ENCODE measurements around the gene P2RX3. TPM values are rescaled to one million over a fixed set of nuclear protein-coding genes. Genes with fewer than 3 reads are reported as not detected.

Gene P2RX3
- total and polyA plus RNA-seq, 9 donors, result 0.12 to 0.13 TPM; not detected in 7

DNA sequence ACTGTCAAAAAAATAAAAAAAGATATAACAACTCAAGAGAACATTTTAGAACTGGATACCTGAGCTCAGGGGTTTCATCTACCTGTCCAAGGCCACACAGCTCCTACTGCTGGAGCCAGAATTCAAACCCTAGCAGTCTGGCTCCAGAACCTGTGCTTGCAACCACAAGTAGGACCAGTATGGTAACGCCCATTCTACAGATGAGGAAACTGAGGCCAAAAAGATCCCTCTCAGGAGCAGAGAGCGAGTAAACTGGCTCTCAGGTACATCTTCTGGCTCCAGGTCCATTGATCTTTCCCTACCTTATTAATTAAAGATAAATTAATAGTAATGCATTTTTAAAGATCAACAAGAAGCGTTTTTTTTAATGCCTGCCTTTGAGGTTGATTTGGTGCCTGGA lies 19.2 kb downstream of the P2RX3 start:
- Histone ChIP-seq H3K27ac (no peak overlapping the region), H3K36me3 (no peaks in the 10 kb centered on the region), H3K9me3 (no peaks in the 10 kb centered on the region), H3K4me3 (no peak overlapping the region), H3K27me3 (no peaks in the 10 kb centered on the region), H3K4me1 (ENCODE audit: insufficient read depth) (no peaks in the 10 kb centered on the region)
- DNase-seq, result no peak
- intact Hi-C loops (cut with DNase I), result loop anchor here in 1 of 4 donors (10.0 kb wide), 2 partner anchors 83 to 107 kb away; partner anchors contain the start of gene RTN4RL2
- TF ChIP-seq EP300 (IDR thresholded peaks at IDR 0.05), result no peak
- 93 to 96% (median 96%) methylated on average over 3 of the region's 3 CpGs for WGBS, 3 donors

DNA sequence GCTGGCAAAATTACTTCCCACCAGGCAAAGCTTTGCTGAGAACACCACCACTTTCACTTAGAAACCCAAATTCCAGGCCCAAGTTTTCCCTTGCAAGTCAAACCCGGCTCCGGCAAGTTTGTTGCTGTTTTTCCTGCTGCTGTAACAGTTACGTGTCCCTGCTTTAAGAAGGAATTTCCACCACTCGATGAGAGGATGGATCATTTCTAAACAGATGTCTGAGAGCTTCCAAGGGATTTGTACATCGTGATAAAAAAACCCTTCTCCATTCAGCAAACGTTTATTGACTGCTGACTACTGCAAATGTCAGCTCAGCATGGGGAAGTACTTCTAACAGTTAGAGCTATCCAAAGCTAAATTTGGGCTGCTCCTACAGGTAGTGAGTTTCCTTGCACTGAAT lies 19.7 kb downstream of the P2RX3 start:
- Histone ChIP-seq H3K36me3 (no peaks in the 10 kb centered on the region), H3K27ac (no peak overlapping the region), H3K9me3 (no peaks in the 10 kb centered on the region), H3K4me3 (no peak overlapping the region), H3K27me3 (no peaks in the 10 kb centered on the region), H3K4me1 (ENCODE audit: insufficient read depth) (no peaks in the 10 kb centered on the region)
- DNase-seq, result no peak
- 11 to 29% (median 16%) methylated on average over 6 of the region's 6 CpGs for WGBS, 3 donors
- TF ChIP-seq POLR2A (IDR thresholded peaks at IDR 0.05) (no peak), EP300 (IDR thresholded peaks at IDR 0.05) (no peak)
- TF ChIP-seq, protein P1, sequence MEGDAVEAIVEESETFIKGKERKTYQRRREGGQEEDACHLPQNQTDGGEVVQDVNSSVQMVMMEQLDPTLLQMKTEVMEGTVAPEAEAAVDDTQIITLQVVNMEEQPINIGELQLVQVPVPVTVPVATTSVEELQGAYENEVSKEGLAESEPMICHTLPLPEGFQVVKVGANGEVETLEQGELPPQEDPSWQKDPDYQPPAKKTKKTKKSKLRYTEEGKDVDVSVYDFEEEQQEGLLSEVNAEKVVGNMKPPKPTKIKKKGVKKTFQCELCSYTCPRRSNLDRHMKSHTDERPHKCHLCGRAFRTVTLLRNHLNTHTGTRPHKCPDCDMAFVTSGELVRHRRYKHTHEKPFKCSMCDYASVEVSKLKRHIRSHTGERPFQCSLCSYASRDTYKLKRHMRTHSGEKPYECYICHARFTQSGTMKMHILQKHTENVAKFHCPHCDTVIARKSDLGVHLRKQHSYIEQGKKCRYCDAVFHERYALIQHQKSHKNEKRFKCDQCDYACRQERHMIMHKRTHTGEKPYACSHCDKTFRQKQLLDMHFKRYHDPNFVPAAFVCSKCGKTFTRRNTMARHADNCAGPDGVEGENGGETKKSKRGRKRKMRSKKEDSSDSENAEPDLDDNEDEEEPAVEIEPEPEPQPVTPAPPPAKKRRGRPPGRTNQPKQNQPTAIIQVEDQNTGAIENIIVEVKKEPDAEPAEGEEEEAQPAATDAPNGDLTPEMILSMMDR (IDR thresholded peaks at IDR 0.05), result no peak
- intact Hi-C loops (cut with DNase I), result loop anchor here in 1 of 4 donors (10.0 kb wide), 2 partner anchors 83 to 107 kb away; partner anchors contain the start of gene RTN4RL2

DNA sequence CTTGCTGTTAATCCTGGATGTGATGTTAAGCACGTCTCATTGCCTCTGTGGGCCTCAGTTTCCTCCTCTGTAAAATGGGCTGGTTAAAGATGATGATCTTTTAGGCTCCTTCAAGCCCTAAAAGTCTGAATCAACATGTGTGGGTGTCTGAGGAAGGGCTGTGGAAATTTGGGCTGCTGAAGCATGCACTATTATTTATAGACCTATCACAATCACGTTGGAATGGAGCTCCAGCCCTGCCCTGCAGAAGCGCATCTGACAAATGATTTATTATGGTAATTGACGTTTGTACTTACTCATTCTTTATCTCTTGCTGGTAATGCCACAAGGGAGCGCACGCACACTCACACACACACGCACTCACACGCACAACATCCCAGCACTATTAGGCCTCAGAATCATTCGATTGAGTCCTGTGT lies 20.4 kb downstream of the P2RX3 start:
- TF ChIP-seq, protein P1 (IDR thresholded peaks at IDR 0.05), result no peak
- TF ChIP-seq POLR2A (IDR thresholded peaks at IDR 0.05) (no peak), EP300 (IDR thresholded peaks at IDR 0.05) (no peak)
- Histone ChIP-seq H3K9me3 (no peaks in the 10 kb centered on the region), H3K27ac (no peak overlapping the region), H3K27me3 (no peaks in the 10 kb centered on the region), H3K4me1 (ENCODE audit: insufficient read depth) (no peaks in the 10 kb centered on the region), H3K36me3 (no peaks in the 10 kb centered on the region), H3K4me3 (no peak overlapping the region)
- intact Hi-C loops (cut with DNase I), result loop anchor here in 1 of 4 donors (10.0 kb wide), 2 partner anchors 84 to 106 kb away; partner anchors contain the start of gene RTN4RL2
- WGBS, 3 donors, result 67 to 76% (median 72%) methylated on average over 9 of the region's 9 CpGs
- no peak for DNase-seq

DNA sequence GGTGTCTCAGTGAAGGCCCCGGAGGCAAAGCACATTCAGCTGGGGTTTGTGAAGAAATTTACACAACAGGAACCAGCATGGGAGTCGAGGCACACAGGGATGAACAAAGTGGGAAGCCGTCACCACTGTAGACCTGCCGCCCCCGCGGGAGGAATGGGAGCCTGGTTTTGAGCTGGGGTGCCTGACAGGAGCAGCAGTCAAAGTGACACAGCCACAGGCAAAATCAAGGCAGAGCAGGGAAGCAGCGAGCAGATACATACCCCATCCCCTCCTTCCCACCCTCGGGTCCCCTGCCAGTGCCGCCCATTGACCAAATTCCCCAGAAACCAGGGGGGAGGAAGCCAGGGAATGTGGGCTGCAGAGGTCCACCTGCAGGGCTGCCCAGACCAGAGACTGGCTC lies 20.8 kb downstream of the P2RX3 start:
- H3K4me3 ChIP-seq, result no peak overlapping the region
- WGBS, 3 donors, result 66 to 72% (median 67%) methylated on average over 9 of the region's 9 CpGs
- no peaks in the 10 kb centered on the region for H3K9me3 ChIP-seq
- no peaks in the 10 kb centered on the region for H3K4me1 ChIP-seq (ENCODE audit: insufficient read depth)
- H3K27me3 ChIP-seq, result no peaks in the 10 kb centered on the region
- H3K36me3 ChIP-seq, result no peaks in the 10 kb centered on the region
- H3K27ac ChIP-seq, result no peak overlapping the region
- no peak for DNase-seq
- TF ChIP-seq, protein P1 (IDR thresholded peaks at IDR 0.05), result no peak
- TF ChIP-seq EP300 (IDR thresholded peaks at IDR 0.05) (no peak), POLR2A (IDR thresholded peaks at IDR 0.05) (no peak)
- intact Hi-C loops (cut with DNase I), result loop anchor here in 1 of 4 donors (10.0 kb wide), 2 partner anchors 84 to 106 kb away; partner anchors contain the start of gene RTN4RL2

DNA sequence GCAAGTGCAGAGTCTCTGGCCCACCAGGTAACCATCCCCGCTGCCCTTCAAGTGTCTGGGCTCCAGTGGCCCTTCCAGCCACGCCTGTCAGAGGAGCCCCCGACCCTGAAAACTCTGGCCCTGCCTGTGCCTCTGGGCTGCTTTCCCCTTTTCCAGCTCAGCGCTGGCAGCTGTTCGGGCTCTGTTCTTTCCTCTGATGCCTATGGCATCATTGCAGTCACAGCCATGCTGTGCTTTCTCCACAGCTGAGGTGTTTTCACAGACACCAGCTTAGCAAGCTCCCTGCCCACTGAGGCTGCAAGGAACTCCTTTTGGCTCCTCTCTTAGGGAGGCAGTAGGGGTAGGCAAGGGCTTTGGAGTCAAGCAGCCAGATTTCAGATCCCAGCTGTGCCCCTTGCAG lies 21.2 kb downstream of the P2RX3 start:
- no peaks in the 10 kb centered on the region for H3K36me3 ChIP-seq
- no peak overlapping the region for H3K4me3 ChIP-seq
- H3K27ac ChIP-seq, result no peak overlapping the region
- intact Hi-C loops (cut with DNase I), result loop anchor here in 1 of 4 donors (10.0 kb wide), 2 partner anchors 85 to 105 kb away; partner anchors contain the start of gene RTN4RL2
- no peaks in the 10 kb centered on the region for H3K27me3 ChIP-seq
- no peak for DNase-seq
- TF ChIP-seq, protein P1 (IDR thresholded peaks at IDR 0.05), result no peak
- TF ChIP-seq POLR2A (IDR thresholded peaks at IDR 0.05) (no peak), EP300 (IDR thresholded peaks at IDR 0.05) (no peak)
- 72 to 75% (median 73%) methylated on average over 5 of the region's 5 CpGs for whole genome bisulfite sequencing, 3 donors
- H3K4me1 ChIP-seq (ENCODE audit: insufficient read depth), result no peaks in the 10 kb centered on the region
- no peaks in the 10 kb centered on the region for H3K9me3 ChIP-seq

Measured in ovary (tissue), 9 donors.